Uterus (tissue), 2 donors: ENCODE data around the gene LYZ.

Experiments
- POLR2A ChIP-seq, 2 donors: fragments of 450-650 bp; IDR thresholded peaks; one replicate each; pipeline ENCODE4 v1.6.1; 2016; ENCODE audit warnings: antibody characterized with exemption in 2 of 2, mild to moderate bottlenecking in 1 of 2, moderate library complexity in 1 of 2
- TF ChIP-seq, protein P1 (sequence below), 4 experiments: fragments of 200-600 bp in 2 of 4; fragments of 450-650 bp in 2 of 4; sonication (generic) in 2 of 4; IDR thresholded peaks; one replicate each; pipeline ENCODE4 v1.5.1; 2016 to 2019; ENCODE audit warnings: antibody characterized with exemption in 4 of 4, mild to moderate bottlenecking in 2 of 4, moderate library complexity in 1 of 4

DNA sequence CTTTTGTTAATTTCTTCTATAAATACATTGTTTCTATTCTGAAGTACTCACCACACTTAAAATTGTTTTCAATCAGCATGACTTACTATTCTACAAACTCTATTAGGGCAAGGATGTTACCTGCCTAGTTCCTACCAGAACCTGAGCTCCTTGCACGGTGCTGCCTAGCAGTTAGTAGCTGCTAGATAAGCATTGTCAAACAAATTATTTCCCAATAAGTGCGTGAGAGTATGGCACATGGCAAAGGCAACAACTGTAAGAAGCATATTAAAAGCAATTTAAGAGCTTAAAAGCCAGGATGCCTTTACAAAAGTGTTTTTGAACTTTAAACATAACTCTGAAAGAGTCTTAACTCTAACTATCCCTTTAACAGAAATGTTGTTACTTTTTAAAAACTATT lies 8.2 kb upstream of the LYZ start:
- TF ChIP-seq, protein P1, sequence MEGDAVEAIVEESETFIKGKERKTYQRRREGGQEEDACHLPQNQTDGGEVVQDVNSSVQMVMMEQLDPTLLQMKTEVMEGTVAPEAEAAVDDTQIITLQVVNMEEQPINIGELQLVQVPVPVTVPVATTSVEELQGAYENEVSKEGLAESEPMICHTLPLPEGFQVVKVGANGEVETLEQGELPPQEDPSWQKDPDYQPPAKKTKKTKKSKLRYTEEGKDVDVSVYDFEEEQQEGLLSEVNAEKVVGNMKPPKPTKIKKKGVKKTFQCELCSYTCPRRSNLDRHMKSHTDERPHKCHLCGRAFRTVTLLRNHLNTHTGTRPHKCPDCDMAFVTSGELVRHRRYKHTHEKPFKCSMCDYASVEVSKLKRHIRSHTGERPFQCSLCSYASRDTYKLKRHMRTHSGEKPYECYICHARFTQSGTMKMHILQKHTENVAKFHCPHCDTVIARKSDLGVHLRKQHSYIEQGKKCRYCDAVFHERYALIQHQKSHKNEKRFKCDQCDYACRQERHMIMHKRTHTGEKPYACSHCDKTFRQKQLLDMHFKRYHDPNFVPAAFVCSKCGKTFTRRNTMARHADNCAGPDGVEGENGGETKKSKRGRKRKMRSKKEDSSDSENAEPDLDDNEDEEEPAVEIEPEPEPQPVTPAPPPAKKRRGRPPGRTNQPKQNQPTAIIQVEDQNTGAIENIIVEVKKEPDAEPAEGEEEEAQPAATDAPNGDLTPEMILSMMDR (IDR thresholded peaks at IDR 0.05), result no peak
- TF ChIP-seq POLR2A (IDR thresholded peaks at IDR 0.05), result no peak
